Neural progenitor cell (in vitro differentiated cells): Measurements from ENCODE around the gene DDAH1. TPM values are rescaled to one million over a fixed set of nuclear protein-coding genes. Genes with fewer than 3 reads are reported as not detected.

Experiments used
- DNase-seq: peaks from one replicate; pipeline ENCODE4 v3.0.0-alpha.2; 2016; ENCODE audit warnings: low spot score
- H2AFZ ChIP-seq: fragments of 200-600 bp; sonication (generic); replicated peaks from 2 replicates; pipeline ENCODE4 v1.6.1; 2016; ENCODE audit warnings: antibody characterized with exemption
- H3F3A ChIP-seq: fragments of 200-600 bp; sonication (generic); 2 replicates; pipeline ENCODE4 v1.6.1; 2016; ENCODE audit warnings: antibody characterized with exemption, low read depth
- H3K27ac ChIP-seq: fragments of 200-600 bp; sonication (generic); 2 replicates; pipeline ENCODE4 v1.5.1; 2016; ENCODE audit warnings: mild to moderate bottlenecking
- H3K27me3 ChIP-seq: fragments of 200-600 bp; sonication (generic); 2 replicates; pipeline ENCODE4 v1.6.1; 2016; ENCODE audit warnings: mild to moderate bottlenecking, moderate library complexity
- H3K36me3 ChIP-seq: fragments of 200-600 bp; sonication (generic); 2 replicates; pipeline ENCODE4 v1.5.1; 2016
- H3K4me1 ChIP-seq: fragments of 200-600 bp; sonication (generic); 2 replicates; pipeline ENCODE4 v1.6.1; 2016; ENCODE audit warnings: mixed run types
- H3K4me2 ChIP-seq: fragments of 200-600 bp; sonication (generic); 2 replicates; pipeline ENCODE4 v1.6.1; 2016
- H3K4me3 ChIP-seq: fragments of 200-600 bp; sonication (generic); 2 replicates; pipeline ENCODE4 v1.5.1; 2016
- H3K79me2 ChIP-seq: fragments of 200-600 bp; sonication (generic); 2 replicates; pipeline ENCODE4 v1.6.1; 2016; ENCODE audit warnings: low read depth
- H3K9ac ChIP-seq: fragments of 200-600 bp; sonication (generic); 2 replicates; pipeline ENCODE4 v1.6.1; 2016
- H3K9me3 ChIP-seq: fragments of 200-600 bp; sonication (generic); 2 replicates; pipeline ENCODE4 v1.5.1; 2016; ENCODE audit warnings: low read depth
- H4K20me1 ChIP-seq: fragments of 200-600 bp; sonication (generic); 2 replicates; pipeline ENCODE4 v1.6.1; 2016; ENCODE audit warnings: low read depth
- H3K27ac Mint-ChIP-seq: 3 replicates; pipeline ENCODE4 v1.8.0; 2021; ENCODE audit warnings: mixed read lengths
- H3K27me3 Mint-ChIP-seq: 2 replicates; pipeline ENCODE4 v1.8.0; 2022; ENCODE audit warnings: low read depth, mild to moderate bottlenecking, inconsistent platforms, moderate library complexity, mixed read lengths; ENCODE audit not compliant: insufficient read depth
- H3K36me3 Mint-ChIP-seq: 3 replicates; pipeline ENCODE4 v1.8.0; 2021; ENCODE audit warnings: mixed read lengths
- H3K4me1 Mint-ChIP-seq: 3 replicates; pipeline ENCODE4 v1.8.0; 2021; ENCODE audit warnings: mixed read lengths
- H3K4me3 Mint-ChIP-seq: 3 replicates; pipeline ENCODE4 v1.8.0; 2021; ENCODE audit warnings: mild to moderate bottlenecking, moderate library complexity, mixed read lengths
- H3K9me3 Mint-ChIP-seq: 3 replicates; pipeline ENCODE4 v1.8.0; 2020; ENCODE audit warnings: mixed read lengths
- CTCF ChIP-seq: fragments of 200-600 bp; sonication (generic); IDR thresholded peaks from 2 replicates; pipeline ENCODE4 v1.5.1; 2017; ENCODE audit warnings: antibody characterized with exemption, mild to moderate bottlenecking
- EZH2 ChIP-seq: fragments of 200-600 bp; sonication (generic); IDR thresholded peaks from 2 replicates; pipeline ENCODE4 v1.6.1; 2017; ENCODE audit warnings: antibody characterized with exemption, mild to moderate bottlenecking, moderate library complexity
- EZH2phosphoT487 ChIP-seq: fragments of 200-600 bp; sonication (generic); IDR thresholded peaks from 2 replicates; pipeline ENCODE4 v1.6.1; 2017; ENCODE audit warnings: antibody characterized with exemption
- total RNA-seq: library from RNA; depleted of rRNA; stranded (reverse); fragments of >200 nt; gene quantifications from 2 replicates; pipeline ENCODE4 v1.2.3, GENCODE V29; 2015; ENCODE audit warnings: low replicate concordance

The DDAH1 gene
- total RNA-seq, 1 donor from 2014 or later = 23.1 TPM

DNA sequence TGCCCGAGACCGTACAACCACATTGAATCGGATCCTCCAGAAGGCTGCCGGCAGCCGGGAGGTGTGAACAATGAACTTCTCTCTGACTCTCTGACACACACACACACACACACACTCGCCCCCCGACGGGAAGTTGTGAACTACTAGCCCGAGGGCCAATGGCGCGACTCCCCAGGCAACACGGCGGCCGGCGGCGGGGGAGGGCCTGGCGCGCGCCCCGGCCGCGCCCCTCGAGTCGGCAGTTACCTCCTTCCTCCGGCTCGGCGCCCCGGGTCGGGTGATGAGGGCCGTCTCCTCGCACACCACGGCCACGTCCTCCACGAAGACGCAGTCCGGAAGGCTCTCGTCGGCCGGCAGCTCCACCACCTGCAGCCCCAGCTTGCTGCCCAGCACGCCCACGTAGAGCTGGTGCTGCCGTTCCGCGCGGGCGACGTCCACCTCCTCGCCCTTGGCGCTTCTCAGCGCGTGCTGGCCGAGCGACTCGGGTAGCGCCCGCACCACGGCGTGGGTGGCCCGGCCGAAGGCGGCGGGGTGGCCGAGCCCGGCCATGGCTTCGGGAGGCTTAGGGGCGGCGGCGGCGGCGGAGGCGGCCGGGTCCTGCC is 361 bp downstream of the DDAH1 start:
- Mint-ChIP-seq H3K36me3 (no peaks in the 10 kb centered on the region), H3K27me3 (peaks cover 4% of the 10 kb centered on the region), H3K9me3 (no peaks in the 10 kb centered on the region), H3K4me3 (peak overlapping the region; percentile 87), H3K4me1 (peaks cover 26% of the 10 kb centered on the region), H3K27ac (no peak overlapping the region)
- Histone ChIP-seq H3K27ac (no peak overlapping the region), H3K4me3 (peak overlapping the region; percentile 58), H3K79me2 (peaks cover 6% of the 10 kb centered on the region), H3F3A (no peaks in the 10 kb centered on the region), H3K9me3 (no peaks in the 10 kb centered on the region), H3K4me2 (peak overlapping the region; percentile 81), H3K4me1 (peaks cover 5% of the 10 kb centered on the region), H4K20me1 (no peaks in the 10 kb centered on the region), H3K27me3 (peaks cover 42% of the 10 kb centered on the region), H3K9ac (no peak overlapping the region), H3K36me3 (no peaks in the 10 kb centered on the region), H2AFZ (peak overlapping the region; percentile 94)
- DNase-seq = peak; percentile 70
- TF ChIP-seq EZH2phosphoT487 = peak; percentile 14
- TF ChIP-seq EZH2 = peak; percentile 59
- no peak for TF ChIP-seq CTCF

- peaks cover 4% of the 10 kb centered on the region for H3K27me3 Mint-ChIP-seq
- H3K27ac Mint-ChIP-seq = no peak overlapping the region
- H3K4me3 Mint-ChIP-seq = peak overlapping the region; percentile 87
- no peaks in the 10 kb centered on the region for H3K36me3 Mint-ChIP-seq
- Histone ChIP-seq H3F3A (no peaks in the 10 kb centered on the region), H3K79me2 (peaks cover 6% of the 10 kb centered on the region), H3K9ac (no peak overlapping the region), H3K4me3 (peak overlapping the region; percentile 58), H3K36me3 (no peaks in the 10 kb centered on the region), H2AFZ (peak overlapping the region; percentile 94), H3K27me3 (peaks cover 42% of the 10 kb centered on the region), H3K4me2 (peak overlapping the region; percentile 81), H3K27ac (no peak overlapping the region), H4K20me1 (no peaks in the 10 kb centered on the region), H3K9me3 (no peaks in the 10 kb centered on the region), H3K4me1 (peaks cover 5% of the 10 kb centered on the region)
- no peaks in the 10 kb centered on the region for H3K9me3 Mint-ChIP-seq
- TF ChIP-seq CTCF = no peak
- TF ChIP-seq EZH2phosphoT487 = peak; percentile 34
- TF ChIP-seq EZH2 = no peak
- peaks cover 26% of the 10 kb centered on the region for H3K4me1 Mint-ChIP-seq
- peak; percentile 32 for DNase-seq
Measured at GRCh38 chr1:85463731-85464496, 1.0 kb downstream of the DDAH1 start.

DNA sequence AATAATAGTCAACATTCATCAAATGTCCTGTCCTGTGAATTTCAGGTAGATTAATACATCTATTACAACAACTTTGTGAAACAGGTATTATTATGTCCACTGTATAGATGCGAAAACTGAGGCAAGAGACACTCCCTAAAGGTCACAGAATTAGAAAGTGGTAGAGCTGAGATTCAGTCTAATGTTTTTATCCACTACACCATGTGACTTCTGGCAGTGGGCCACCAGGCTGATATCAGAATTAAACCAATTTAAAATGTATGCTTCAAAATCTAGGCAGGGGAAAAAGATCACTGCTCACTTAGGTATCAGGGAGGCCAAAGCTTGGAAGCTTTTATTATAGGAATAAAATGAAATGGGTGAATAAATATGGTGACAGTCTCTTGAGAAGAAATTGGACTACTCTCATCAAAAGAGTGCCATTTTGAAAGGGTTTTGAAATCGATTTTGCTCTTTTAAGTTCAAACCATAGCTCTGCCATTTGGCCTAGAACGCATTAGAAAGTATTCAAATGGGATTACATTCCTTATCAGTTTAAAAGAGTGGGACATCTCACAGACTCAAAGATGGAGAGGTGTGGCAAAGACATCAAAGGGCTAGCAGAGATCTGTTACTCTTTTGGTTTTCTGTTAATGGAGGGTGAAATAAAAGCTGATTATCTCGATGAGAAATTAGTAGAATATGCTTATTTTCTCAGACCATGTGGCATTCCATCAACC is 1.9 kb downstream of the DDAH1 start:
- Histone ChIP-seq H3K4me2 (peak overlapping the region; percentile 81), H3K9ac (no peak overlapping the region), H3K79me2 (peaks cover 6% of the 10 kb centered on the region), H3K4me3 (no peak overlapping the region), H3K9me3 (no peaks in the 10 kb centered on the region), H3F3A (no peaks in the 10 kb centered on the region), H3K36me3 (no peaks in the 10 kb centered on the region), H3K27ac (no peak overlapping the region), H4K20me1 (no peaks in the 10 kb centered on the region), H2AFZ (no peak overlapping the region), H3K27me3 (peaks cover 42% of the 10 kb centered on the region), H3K4me1 (peaks cover 5% of the 10 kb centered on the region)
- DNase-seq = no peak
- Mint-ChIP-seq H3K27ac (no peak overlapping the region), H3K9me3 (no peaks in the 10 kb centered on the region), H3K36me3 (no peaks in the 10 kb centered on the region), H3K4me1 (peaks cover 26% of the 10 kb centered on the region), H3K27me3 (peaks cover 4% of the 10 kb centered on the region), H3K4me3 (peak overlapping the region; percentile 87)
- TF ChIP-seq CTCF = no peak
